Kidney (tissue), 14 donors: Measurements from ENCODE around the gene TFR2. TPM values are rescaled to one million over a fixed set of nuclear protein-coding genes. Genes with fewer than 3 reads are reported as not detected.

Experiments used
- DNase-seq, 5 donors: peaks; one replicate each; pipeline ENCODE4 v3.0.0-alpha.2; 2013 to 2020
- FAIRE-seq: peaks from 2 replicates; lab custom pipeline; 2012; peaks lifted over from hg19 to GRCh38; lab: Jason Lieb, UNC
- H3K27ac ChIP-seq, 2 donors: one replicate each; pipeline ENCODE4 v1.7.0; 2013; ENCODE audit warnings: low read depth in 2 of 2, low read length in 2 of 2, inconsistent platforms in 1 of 2
- H3K27me3 ChIP-seq: one replicate; pipeline ENCODE4 v1.7.1; 2013; ENCODE audit warnings: low read length, inconsistent platforms; ENCODE audit not compliant: control insufficient read depth, insufficient read depth
- H3K36me3 ChIP-seq, 3 donors: one replicate each; pipeline versions ENCODE4 v1.7.0 to v1.7.1; 2013; ENCODE audit warnings: low read length in 3 of 3, control low read depth in 1 of 3, inconsistent platforms in 1 of 3; ENCODE audit not compliant: insufficient read depth in 3 of 3, control insufficient read depth in 2 of 3
- H3K4me1 ChIP-seq, 3 donors: one replicate each; pipeline versions ENCODE4 v1.7.0 to v1.7.1; 2013; ENCODE audit warnings: low read length in 3 of 3, inconsistent platforms in 1 of 3, low read depth in 1 of 3; ENCODE audit not compliant: control insufficient read depth in 2 of 3, insufficient read depth in 2 of 3
- H3K4me3 ChIP-seq, 3 donors: one replicate each; pipeline versions ENCODE4 v1.7.0 to v1.8.1; 2013; ENCODE audit warnings: low read length in 3 of 3, control low read depth in 1 of 3, inconsistent platforms in 1 of 3
- H3K9ac ChIP-seq, 3 donors: one replicate each; pipeline versions ENCODE4 v1.7.0 to v1.7.1; 2013; ENCODE audit warnings: low read length in 3 of 3, control low read depth in 1 of 3, inconsistent platforms in 1 of 3
- H3K9me3 ChIP-seq, 3 donors: one replicate each; pipeline versions ENCODE4 v1.7.0 to v1.7.1; 2013; ENCODE audit warnings: low read length in 3 of 3, control low read depth in 1 of 3, inconsistent platforms in 1 of 3; ENCODE audit not compliant: control insufficient read depth in 2 of 3, insufficient read depth in 1 of 3
- CTCF ChIP-seq: IDR thresholded peaks from 3 replicates; pipeline ENCODE4 v1.5.1; 2012; ENCODE audit warnings: mild to moderate bottlenecking, moderate library complexity, borderline replicate concordance; ENCODE audit not compliant: insufficient read depth; ENCODE audit errors: extremely low read depth
- intact Hi-C: fragments of 100-400 bp; cut with DNase I; formaldehyde crosslinking; loops from one replicate; pipeline ENCODE4 v1.11.1; 2022
- polyA plus RNA-seq: library from polyadenylated mRNA; stranded (reverse); fragments of 350-450 nt; fragmentation: Illumina TruSeq; extraction: RNeasy Lipid Tissue Mini Kit (QIAGEN cat#74804); gene quantifications from one replicate; pipeline ENCODE4 v1.2.3, GENCODE V29; 2014; ENCODE audit warnings: low read depth, low replicate concordance; ENCODE audit not compliant: insufficient read depth
- total RNA-seq: library from RNA; stranded (reverse); fragmentation: NEBNext Ultra II Directional; extraction: Animal tissue kit (Norgen Biotek cat#: 25700); gene quantifications from one replicate; pipeline ENCODE4 v1.2.1, GENCODE V29; 2021
- donor health status: control.
- donor health status: control.
- donor health status: control.
- donor health status: control.
- donor health status: control.
- donor health status: DM: yes; HTN: yes; CAD: no.
- donor health status: Normal renal cell carcinoma (clear cell type).

The TFR2 gene
- total and polyA plus RNA-seq, 2 donors from 2014 or later: 0.22 to 0.79 TPM

- intact Hi-C loops: no loop called here
- FAIRE-seq: no peak
Observed at GRCh38 chr7:100604976-100605911, 36.1 kb downstream of the TFR2 start.

GRCh38 chr7:100604028-100604975 lies 37.0 kb downstream of the TFR2 start:
- H3K27ac ChIP-seq: peak overlapping the region; percentile 22 to 72
- peaks cover 0 to 7% (median 0%) of the 10 kb centered on the region in 3 donors for H3K4me1 ChIP-seq
- TF ChIP-seq CTCF: peak; percentile 20
- no peaks in the 10 kb centered on the region for H3K36me3 ChIP-seq
- intact Hi-C loops: no loop called here
- no peaks in the 10 kb centered on the region for H3K9me3 ChIP-seq
- FAIRE-seq: no peak
- DNase-seq: peak; percentile 66 to 93 (median 83)
- H3K4me3 ChIP-seq: peak overlapping the region; percentile 6 to 63 (median 52)
- H3K9ac ChIP-seq: peak overlapping the region in 1 of 3 donors; percentile 69
- H3K27me3 ChIP-seq: no peaks in the 10 kb centered on the region

More at GRCh38 chr7:100604976-100605911, 36.1 kb downstream of the TFR2 start:
- no peaks in the 10 kb centered on the region for H3K36me3 ChIP-seq
- peak in 3 of 5 donors; percentile 53 to 87 (median 85) for DNase-seq
- H3K27ac ChIP-seq: peak overlapping the region; percentile 43 to 72
- peak overlapping the region in 1 of 3 donors; percentile 69 for H3K9ac ChIP-seq
- no peaks in the 10 kb centered on the region for H3K27me3 ChIP-seq
- peak overlapping the region in 2 of 3 donors; percentile 63 to 64 for H3K4me3 ChIP-seq
- no peak for TF ChIP-seq CTCF
- H3K9me3 ChIP-seq: no peaks in the 10 kb centered on the region
- H3K4me1 ChIP-seq: peaks cover 0 to 7% (median 0%) of the 10 kb centered on the region in 3 donors

GRCh38 chr7:100603726-100604027 lies 37.7 kb downstream of the TFR2 start:
- intact Hi-C loops: no loop called here
- peak overlapping the region; percentile 51 to 56 (median 52) for H3K4me3 ChIP-seq
- no peaks in the 10 kb centered on the region for H3K36me3 ChIP-seq
- H3K4me1 ChIP-seq: peaks cover 0 to 7% (median 0%) of the 10 kb centered on the region in 3 donors
- TF ChIP-seq CTCF: no peak
- FAIRE-seq (no peak), DNase-seq (peak in 1 of 5 donors; percentile 57)
- H3K27me3 ChIP-seq: no peaks in the 10 kb centered on the region
- H3K9ac ChIP-seq: peak overlapping the region in 1 of 3 donors; percentile 26
- no peaks in the 10 kb centered on the region for H3K9me3 ChIP-seq
- peak overlapping the region; percentile 22 to 62 for H3K27ac ChIP-seq
